Tibial artery (tissue), 4 donors: ENCODE measurements around the gene LRRC26.
"Not testable (repeated sequence)": the region's sequence is repeated elsewhere in the genome, so short reads cannot be mapped to it uniquely, and the experiment has no call there.

ENCODE experiments used
- DNase-seq, 2 donors: peaks; one replicate each; pipeline ENCODE4 v3.0.0-alpha.2; 2019
- H3K27ac ChIP-seq, 2 donors: fragments of 200-600 bp; sonication (generic) in 1 of 2; 1 replicate in 1 of 2; 2 replicates in 1 of 2; pipeline ENCODE4 v1.5.1; 2018 to 2019; ENCODE audit warnings: mild to moderate bottlenecking in 1 of 2
- H3K27me3 ChIP-seq, 2 donors: fragments of 200-600 bp; sonication (generic) in 1 of 2; one replicate each; pipeline versions ENCODE4 v1.5.1 to v1.6.0; 2016 to 2019
- H3K36me3 ChIP-seq, 3 donors: fragments of 200-600 bp; sonication (generic) in 2 of 3; one replicate each; pipeline ENCODE4 v1.5.1; 2016 to 2019; ENCODE audit warnings: mild to moderate bottlenecking in 2 of 3
- H3K4me1 ChIP-seq, 4 donors: fragments of 200-600 bp; sonication (generic) in 2 of 4; 1 replicate in 3 of 4; 2 replicates in 1 of 4; pipeline ENCODE4 v1.5.1; 2016 to 2019
- H3K4me3 ChIP-seq, 2 donors: fragments of 200-600 bp; sonication (generic) in 1 of 2; 1 replicate in 1 of 2; 2 replicates in 1 of 2; pipeline ENCODE4 v1.5.1; 2018 to 2019; ENCODE audit warnings: mild to moderate bottlenecking in 2 of 2
- H3K9me3 ChIP-seq, 3 donors: fragments of 200-600 bp; sonication (generic) in 1 of 3; one replicate each; pipeline ENCODE4 v1.5.1; 2016 to 2019
- intact Hi-C: fragments of 100-400 bp; cut with DNase I; formaldehyde crosslinking; loops from one replicate; pipeline ENCODE4 v1.15.0; 2023; ENCODE audit warnings: low total_unique reads
- TF ChIP-seq, protein P1 (sequence below), 2 experiments: fragments of 200-600 bp in 1 of 2; fragments of 450-650 bp in 1 of 2; IDR thresholded peaks; one replicate each; pipeline ENCODE4 v1.5.1; 2017 to 2019; ENCODE audit warnings: antibody characterized with exemption in 2 of 2, mild to moderate bottlenecking in 1 of 2, moderate library complexity in 1 of 2

The LRRC26 gene

GRCh38 chr9:137138722-137139467 lies 31.0 kb downstream of the LRRC26 start, which contains the start of gene GRIN1:
TSS of gene GRIN1 (plus strand) at chr9:137139154. CDS start at chr9:137139487, 333 bp downstream.
- no peaks in the 10 kb centered on the region for H3K9me3 ChIP-seq
- peaks cover 0 to 9% (median 5%) of the 10 kb centered on the region in 4 donors for H3K4me1 ChIP-seq
- H3K4me3 ChIP-seq, result no peak within 1 kb of the TSS
- peaks cover 0 to 96% of the 10 kb centered on the region in 2 donors for H3K27me3 ChIP-seq
- H3K27ac ChIP-seq, result no peak within 1 kb of the TSS
- TF ChIP-seq, protein P1, sequence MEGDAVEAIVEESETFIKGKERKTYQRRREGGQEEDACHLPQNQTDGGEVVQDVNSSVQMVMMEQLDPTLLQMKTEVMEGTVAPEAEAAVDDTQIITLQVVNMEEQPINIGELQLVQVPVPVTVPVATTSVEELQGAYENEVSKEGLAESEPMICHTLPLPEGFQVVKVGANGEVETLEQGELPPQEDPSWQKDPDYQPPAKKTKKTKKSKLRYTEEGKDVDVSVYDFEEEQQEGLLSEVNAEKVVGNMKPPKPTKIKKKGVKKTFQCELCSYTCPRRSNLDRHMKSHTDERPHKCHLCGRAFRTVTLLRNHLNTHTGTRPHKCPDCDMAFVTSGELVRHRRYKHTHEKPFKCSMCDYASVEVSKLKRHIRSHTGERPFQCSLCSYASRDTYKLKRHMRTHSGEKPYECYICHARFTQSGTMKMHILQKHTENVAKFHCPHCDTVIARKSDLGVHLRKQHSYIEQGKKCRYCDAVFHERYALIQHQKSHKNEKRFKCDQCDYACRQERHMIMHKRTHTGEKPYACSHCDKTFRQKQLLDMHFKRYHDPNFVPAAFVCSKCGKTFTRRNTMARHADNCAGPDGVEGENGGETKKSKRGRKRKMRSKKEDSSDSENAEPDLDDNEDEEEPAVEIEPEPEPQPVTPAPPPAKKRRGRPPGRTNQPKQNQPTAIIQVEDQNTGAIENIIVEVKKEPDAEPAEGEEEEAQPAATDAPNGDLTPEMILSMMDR (IDR thresholded peaks at IDR 0.05), result no peak
- intact Hi-C loops, result no loop called here
- DNase-seq, result no peak
- H3K36me3 ChIP-seq, result no peaks in the 10 kb centered on the region

DNA sequence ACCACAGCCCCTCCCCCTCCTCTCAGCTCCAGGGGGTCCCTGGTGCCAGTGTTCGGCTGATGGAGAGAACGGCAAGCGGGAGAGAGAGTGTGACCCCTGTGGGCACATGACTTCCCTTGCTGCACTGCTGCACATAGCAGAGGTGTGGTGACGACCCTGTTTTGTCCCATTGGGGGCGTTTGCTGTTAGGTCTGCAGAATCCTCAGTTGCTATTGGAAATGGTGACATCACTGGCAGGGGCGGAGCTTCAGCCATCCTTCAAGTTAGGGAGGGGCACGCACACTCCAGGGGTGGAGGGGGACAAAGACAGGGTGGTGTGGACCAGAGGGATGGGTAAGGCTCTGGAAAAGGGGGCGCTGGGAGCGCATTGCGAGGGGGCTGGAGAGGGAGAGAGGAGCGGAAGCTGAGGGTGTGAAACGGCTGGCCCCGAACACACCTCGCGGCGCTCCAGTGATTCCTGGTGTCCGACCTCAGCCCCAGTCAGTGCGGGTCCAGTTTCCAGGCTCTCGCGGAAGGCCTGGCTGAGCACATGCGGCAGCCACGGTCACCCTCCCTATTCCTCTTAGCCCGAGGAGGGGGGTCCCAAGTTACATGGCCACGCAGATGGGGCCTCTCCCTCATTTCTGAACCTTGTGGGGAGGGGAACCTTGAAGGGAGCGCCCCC lies 31.7 kb downstream of the LRRC26 start:
- DNase-seq, result no peak
- Histone ChIP-seq H3K4me1 (peaks cover 0 to 9% (median 5%) of the 10 kb centered on the region in 4 donors), H3K27me3 (peaks cover 0 to 93% of the 10 kb centered on the region in 2 donors), H3K4me3 (no peak overlapping the region), H3K9me3 (no peaks in the 10 kb centered on the region), H3K36me3 (no peaks in the 10 kb centered on the region), H3K27ac (no peak overlapping the region)
- intact Hi-C loops, result no loop called here
- TF ChIP-seq, protein P1 (IDR thresholded peaks at IDR 0.05), result no peak

- H3K9me3 ChIP-seq, result no peaks in the 10 kb centered on the region
- H3K36me3 ChIP-seq, result no peaks in the 10 kb centered on the region
- H3K4me3 ChIP-seq, result no peak overlapping the region
- no peak overlapping the region for H3K27ac ChIP-seq
- intact Hi-C loops, result no loop called here
- peaks cover 0 to 9% (median 5%) of the 10 kb centered on the region in 4 donors for H3K4me1 ChIP-seq
- no peak for DNase-seq
- peaks cover 0 to 87% of the 10 kb centered on the region in 2 donors for H3K27me3 ChIP-seq
- TF ChIP-seq, protein P1 (IDR thresholded peaks at IDR 0.05), result no peak
These were observed 32.8 kb downstream of the LRRC26 start for GRCh38 chr9:137136881-137137607.

- Histone ChIP-seq H3K27me3 (peaks cover 0 to 82% of the 10 kb centered on the region in 2 donors), H3K4me3 (no peak overlapping the region), H3K27ac (no peak overlapping the region), H3K9me3 (no peaks in the 10 kb centered on the region), H3K4me1 (peaks cover 0 to 9% (median 5%) of the 10 kb centered on the region in 4 donors), H3K36me3 (no peaks in the 10 kb centered on the region)
- no peak for DNase-seq
- intact Hi-C loops, result no loop called here
- TF ChIP-seq, protein P1 (IDR thresholded peaks at IDR 0.05), result no peak
These were observed 33.5 kb downstream of the LRRC26 start for GRCh38 chr9:137136261-137136880.

DNA sequence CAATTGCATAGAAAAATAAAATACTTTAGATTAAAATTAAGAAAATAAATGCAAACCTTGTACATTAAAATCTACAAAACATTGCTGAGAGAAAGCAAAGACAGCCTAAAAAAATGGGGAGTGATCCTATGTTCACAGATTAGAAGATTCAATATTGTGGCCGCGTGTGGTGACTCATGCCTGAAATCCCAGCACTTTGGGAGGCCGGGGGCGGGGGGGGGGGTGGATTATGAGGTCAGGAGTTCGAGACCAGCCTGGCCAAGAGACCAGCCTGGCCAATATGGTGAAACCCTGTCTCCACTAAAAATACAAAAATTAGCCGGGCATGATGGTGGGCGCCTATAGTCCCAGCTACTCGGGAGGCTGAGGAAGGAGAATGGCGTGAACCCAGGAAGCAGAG lies 34.7 kb downstream of the LRRC26 start:
- H3K9me3 ChIP-seq, H3K4me3 ChIP-seq, intact Hi-C loops, H3K36me3 ChIP-seq, DNase-seq, H3K27ac ChIP-seq: not testable (repeated sequence)
- Histone ChIP-seq H3K4me1 (peaks cover 0 to 13% (median 6%) of the 10 kb centered on the region in 4 donors), H3K27me3 (peaks cover 0 to 80% of the 10 kb centered on the region in 2 donors)
